Measurements from ENCODE around the gene DNAJB1.

Gene DNAJB1

GRCh38 chr19:14540741-14541525 is 22.7 kb upstream of the DNAJB1 start:
- no peak overlapping the region for H3K4me3 ChIP-seq (ENCODE audit: low read depth, low read length)
- TF ChIP-seq CTCF (IDR thresholded peaks at IDR 0.05; ENCODE audit: borderline replicate concordance, insufficient read depth, low read depth, low read length): no peak

GRCh38 chr19:14536926-14537692 is 18.9 kb upstream of the DNAJB1 start:
- no peak for TF ChIP-seq CTCF (IDR thresholded peaks at IDR 0.05; ENCODE audit: borderline replicate concordance, insufficient read depth, low read depth, low read length)
- no peak overlapping the region for H3K4me3 ChIP-seq (ENCODE audit: low read depth, low read length)

- TF ChIP-seq CTCF (IDR thresholded peaks at IDR 0.05; ENCODE audit: borderline replicate concordance, insufficient read depth, low read depth, low read length): no peak
- no peak overlapping the region for H3K4me3 ChIP-seq (ENCODE audit: low read depth, low read length)
Observed at GRCh38 chr19:14533450-14533849, 15.3 kb upstream of the DNAJB1 start.

GRCh38 chr19:14530506-14530905 is 12.3 kb upstream of the DNAJB1 start:
- no peak for TF ChIP-seq CTCF (IDR thresholded peaks at IDR 0.05; ENCODE audit: borderline replicate concordance, insufficient read depth, low read depth, low read length)
- no peak overlapping the region for H3K4me3 ChIP-seq (ENCODE audit: low read depth, low read length)

GRCh38 chr19:14530005-14530348 is 11.8 kb upstream of the DNAJB1 start:
- no peak for TF ChIP-seq CTCF (IDR thresholded peaks at IDR 0.05; ENCODE audit: borderline replicate concordance, insufficient read depth, low read depth, low read length)
- peak overlapping the region; percentile 90 for H3K4me3 ChIP-seq (ENCODE audit: low read depth, low read length)

GRCh38 chr19:14529254-14530004 is 11.2 kb upstream of the DNAJB1 start, which contains the start of gene TECR:
TSS of gene TECR (plus strand) at chr19:14529594. CDS start at chr19:14529697, 103 bp downstream.
- H3K4me3 ChIP-seq (ENCODE audit: low read depth, low read length): peak within 1 kb of the TSS; percentile 90
- TF ChIP-seq CTCF (IDR thresholded peaks at IDR 0.05; ENCODE audit: borderline replicate concordance, insufficient read depth, low read depth, low read length): no peak
